GM12801 (cell line): ENCODE measurements around the gene RASSF8.

Experiments
- TF ChIP-seq, protein P1 (sequence below): IDR thresholded peaks from one replicate; pipeline ENCODE4 v1.5.1; 2011; ENCODE audit warnings: control low read depth; ENCODE audit not compliant: insufficient read length; ENCODE audit errors: extremely low read depth

The RASSF8 gene

GRCh38 chr12:26047401-26048226 is 89.1 kb downstream of the RASSF8 start:
- TF ChIP-seq, protein P1, sequence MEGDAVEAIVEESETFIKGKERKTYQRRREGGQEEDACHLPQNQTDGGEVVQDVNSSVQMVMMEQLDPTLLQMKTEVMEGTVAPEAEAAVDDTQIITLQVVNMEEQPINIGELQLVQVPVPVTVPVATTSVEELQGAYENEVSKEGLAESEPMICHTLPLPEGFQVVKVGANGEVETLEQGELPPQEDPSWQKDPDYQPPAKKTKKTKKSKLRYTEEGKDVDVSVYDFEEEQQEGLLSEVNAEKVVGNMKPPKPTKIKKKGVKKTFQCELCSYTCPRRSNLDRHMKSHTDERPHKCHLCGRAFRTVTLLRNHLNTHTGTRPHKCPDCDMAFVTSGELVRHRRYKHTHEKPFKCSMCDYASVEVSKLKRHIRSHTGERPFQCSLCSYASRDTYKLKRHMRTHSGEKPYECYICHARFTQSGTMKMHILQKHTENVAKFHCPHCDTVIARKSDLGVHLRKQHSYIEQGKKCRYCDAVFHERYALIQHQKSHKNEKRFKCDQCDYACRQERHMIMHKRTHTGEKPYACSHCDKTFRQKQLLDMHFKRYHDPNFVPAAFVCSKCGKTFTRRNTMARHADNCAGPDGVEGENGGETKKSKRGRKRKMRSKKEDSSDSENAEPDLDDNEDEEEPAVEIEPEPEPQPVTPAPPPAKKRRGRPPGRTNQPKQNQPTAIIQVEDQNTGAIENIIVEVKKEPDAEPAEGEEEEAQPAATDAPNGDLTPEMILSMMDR, result no peak

GRCh38 chr12:26052652-26053051 is 94.2 kb downstream of the RASSF8 start:
- TF ChIP-seq, protein P1, result no peak

DNA sequence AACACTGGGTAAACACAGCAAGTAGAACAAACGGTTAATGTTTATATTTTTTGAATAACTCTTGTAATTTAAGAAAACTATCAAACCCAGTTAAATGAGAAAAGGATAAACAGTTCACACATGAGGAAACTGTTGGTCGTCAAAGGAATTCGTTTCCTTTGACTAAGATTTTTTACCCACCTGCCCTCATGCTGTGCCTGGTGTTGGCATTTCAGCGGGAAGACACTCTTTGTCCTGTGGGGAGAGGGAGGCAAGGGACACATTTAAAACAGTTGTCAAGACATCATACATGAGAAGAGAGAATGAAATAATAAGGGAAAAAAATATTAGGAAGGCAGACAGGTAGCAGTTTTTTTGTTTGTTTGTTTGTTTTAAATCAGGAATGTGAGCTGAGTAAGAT is 95.9 kb downstream of the RASSF8 start:
- TF ChIP-seq, protein P1, result no peak

DNA sequence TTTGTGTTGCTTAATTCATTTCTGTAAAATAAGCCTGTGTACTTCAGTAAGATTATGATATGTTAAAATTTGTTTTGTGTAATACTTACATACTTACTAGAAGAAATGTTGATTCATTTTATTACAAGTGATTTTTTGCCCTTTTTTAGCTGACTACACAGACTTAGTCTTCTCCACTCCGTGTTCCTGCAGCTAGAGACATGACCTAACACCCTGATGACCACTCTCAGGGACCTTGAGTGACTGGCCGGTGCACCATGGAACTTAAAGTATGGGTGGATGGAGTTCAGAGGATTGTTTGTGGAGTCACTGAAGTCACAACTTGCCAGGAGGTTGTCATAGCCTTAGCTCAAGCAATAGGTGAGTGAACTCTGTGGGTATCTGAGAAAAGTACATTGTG is 96.6 kb downstream of the RASSF8 start:
- TF ChIP-seq, protein P1, result no peak

GRCh38 chr12:26056335-26056734 is 97.9 kb downstream of the RASSF8 start:
- TF ChIP-seq, protein P1, result no peak

DNA sequence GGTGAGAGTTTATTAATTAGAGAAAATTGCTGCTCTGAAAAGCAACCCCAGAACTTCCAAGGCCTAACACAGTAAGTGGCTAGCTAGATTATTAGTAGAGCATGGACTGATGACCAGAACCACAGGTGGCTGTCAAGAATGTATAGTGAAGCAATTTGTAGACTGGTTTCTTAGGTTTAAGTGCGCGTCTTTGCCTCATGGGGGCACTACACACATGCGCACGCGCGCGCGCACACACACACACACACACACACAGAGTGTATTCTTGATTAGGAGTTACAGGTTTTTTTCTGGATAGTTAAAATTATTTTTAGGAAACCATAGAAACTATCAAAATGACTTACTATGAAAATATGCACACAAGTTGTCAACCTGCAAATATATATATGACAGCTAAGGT is 99.8 kb downstream of the RASSF8 start:
- TF ChIP-seq, protein P1, result no peak

DNA sequence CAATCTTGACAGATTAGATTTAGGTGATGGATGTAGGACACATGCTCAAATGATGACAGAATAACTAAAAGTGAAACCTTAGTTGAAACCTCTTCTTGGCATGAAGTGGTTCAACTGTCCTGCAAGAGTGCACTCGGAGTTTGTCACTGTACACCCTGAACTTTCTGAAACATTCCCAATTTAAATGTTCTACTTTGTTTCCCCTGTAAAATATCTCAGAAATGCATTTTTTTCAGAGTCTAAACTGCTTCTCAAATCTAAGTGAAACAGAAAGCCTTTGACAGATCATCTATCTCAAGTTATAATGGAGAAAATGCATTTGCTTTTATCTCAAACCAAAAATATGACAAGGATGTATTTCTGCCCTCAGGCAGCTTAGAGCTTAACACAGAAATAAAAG is 100.3 kb downstream of the RASSF8 start:
- TF ChIP-seq, protein P1, result no peak

DNA sequence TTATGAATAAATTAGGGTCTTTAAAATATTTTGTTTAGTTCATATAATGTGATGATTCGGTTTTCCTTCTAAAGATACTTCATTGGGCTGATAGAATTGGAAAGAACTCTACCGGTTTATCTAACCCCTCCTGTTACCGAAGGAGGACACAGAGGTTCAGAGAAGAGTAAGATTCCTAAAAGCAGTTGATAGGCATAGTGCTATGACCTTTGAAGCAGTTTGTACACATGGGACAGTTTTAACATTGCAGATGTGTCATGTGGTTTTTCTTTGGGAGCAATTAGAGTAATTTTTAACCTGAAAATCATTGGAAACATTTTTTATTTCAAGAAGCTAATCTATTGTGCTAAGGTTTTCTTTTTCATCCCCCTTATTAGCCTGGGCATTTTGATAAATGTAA is 103.5 kb downstream of the RASSF8 start:
- TF ChIP-seq, protein P1, result no peak
